NCI-H1092 (cell line): Measurements from ENCODE around the gene NOS1AP.
"Not testable (repeated sequence)": the region's sequence is repeated elsewhere in the genome, so short reads cannot be mapped to it uniquely, and the experiment has no call there.

Experiments
- DNase-seq: peaks from one replicate; lab custom pipeline; 2025; lab: John Stamatoyannopoulos, UW

The NOS1AP gene

GRCh38 chr1:162336621-162337285 lies 267.3 kb downstream of the NOS1AP start:
- DNase-seq: no peak

DNA sequence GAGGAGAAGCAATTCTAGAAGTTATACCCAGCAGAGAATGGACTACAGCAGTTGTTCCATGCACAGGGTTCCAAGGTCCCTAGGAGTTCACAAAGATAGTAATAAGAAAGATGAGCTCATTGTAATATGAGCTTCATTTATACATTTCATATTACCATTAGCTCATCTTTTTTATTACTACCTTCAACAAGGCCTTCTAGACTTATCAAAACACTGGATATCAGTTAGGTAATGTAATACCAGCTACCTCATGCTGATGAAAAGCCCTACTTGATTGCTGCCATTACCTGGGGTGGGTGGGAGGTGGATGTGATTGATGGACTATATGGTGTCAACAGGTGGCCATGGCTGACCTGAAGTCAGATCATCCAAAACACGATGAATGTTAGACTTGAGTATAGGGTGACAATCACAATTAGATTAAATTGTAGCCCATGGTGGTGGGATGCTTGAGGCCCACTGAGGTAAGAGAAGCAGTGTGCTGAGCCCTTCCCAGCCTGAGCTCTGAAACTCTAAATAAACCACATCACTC lies 273.0 kb downstream of the NOS1AP start:
- DNase-seq: no peak

GRCh38 chr1:162343470-162343869 lies 274.0 kb downstream of the NOS1AP start:
- DNase-seq: no peak

DNA sequence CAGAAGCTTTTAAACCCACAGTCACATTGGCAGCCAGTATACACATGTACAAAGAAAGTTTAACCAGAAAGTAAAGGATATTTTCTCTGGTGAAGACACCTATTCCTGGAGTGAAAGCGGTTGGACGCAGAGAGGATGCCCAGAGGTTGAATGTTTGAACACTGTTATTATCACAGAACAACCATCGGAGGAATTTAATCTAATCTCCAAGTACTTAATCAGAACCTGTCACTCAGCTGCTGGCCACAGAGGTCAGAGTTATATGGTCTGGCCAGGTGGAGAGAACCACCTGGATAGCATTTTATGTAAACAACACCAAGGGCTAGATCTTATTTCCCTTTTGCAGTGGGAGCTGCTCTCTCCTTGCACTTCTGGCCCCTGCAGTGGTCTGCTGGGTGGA lies 277.8 kb downstream of the NOS1AP start:
- DNase-seq: no peak

DNA sequence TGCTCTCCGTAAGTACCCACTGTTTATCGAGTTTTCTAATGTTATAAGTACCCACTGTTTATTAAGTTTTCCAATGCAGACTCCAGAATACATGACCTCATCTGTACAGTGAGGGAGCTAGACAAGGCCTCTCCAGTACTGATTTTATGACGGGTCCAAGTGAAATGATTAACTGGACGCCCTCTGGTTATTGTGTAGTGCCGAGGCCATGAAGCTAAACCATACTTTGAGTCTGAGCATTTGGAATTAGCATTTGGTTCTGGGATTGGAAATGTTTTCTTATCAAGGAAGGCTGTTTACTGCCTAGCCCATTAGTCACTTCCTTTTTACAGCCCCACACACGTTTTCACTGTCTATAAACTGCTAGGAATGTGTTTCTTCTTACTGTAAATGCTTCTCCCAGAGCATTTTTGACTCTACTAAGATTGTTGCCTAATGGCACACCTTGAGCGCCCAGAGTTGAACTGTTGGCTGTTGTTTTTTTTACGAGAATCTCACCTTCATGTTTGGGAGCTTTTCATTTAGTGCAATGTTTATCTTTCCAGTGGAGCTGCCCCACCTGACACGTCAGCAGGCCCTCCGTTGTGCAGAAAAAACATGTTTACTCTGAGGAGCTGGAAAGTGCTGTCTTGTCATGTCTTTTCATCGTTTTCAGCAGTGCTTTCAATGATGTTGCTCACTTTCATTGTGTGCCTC lies 280.3 kb downstream of the NOS1AP start:
- DNase-seq: no peak

GRCh38 chr1:162351246-162351842 lies 281.9 kb downstream of the NOS1AP start:
- no peak for DNase-seq

GRCh38 chr1:162351874-162352273 lies 282.4 kb downstream of the NOS1AP start:
- DNase-seq: not testable (repeated sequence)

DNA sequence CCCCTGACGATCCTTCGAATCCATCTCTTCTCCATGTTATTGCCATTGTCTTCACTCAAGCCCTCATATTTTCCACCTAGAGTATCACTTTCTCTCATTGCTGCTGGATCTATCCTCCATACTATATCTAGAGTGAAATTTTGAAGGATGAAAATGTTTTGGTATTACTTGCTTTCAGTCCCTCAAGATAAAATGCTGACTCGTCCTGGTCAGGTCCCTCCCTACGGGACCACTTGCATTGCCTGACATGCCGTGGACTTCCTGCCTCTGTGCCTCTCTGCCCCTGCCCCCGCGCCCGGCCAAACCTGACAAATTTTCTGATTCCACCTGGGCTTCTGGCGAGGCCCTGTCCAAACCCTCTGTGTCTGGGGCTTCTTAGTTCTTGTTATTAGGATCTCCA lies 283.6 kb downstream of the NOS1AP start:
- no peak for DNase-seq

GRCh38 chr1:162353702-162354101 lies 284.2 kb downstream of the NOS1AP start:
- DNase-seq: no peak

- DNase-seq: no peak
Observed at GRCh38 chr1:162357681-162358266, 288.3 kb downstream of the NOS1AP start.

GRCh38 chr1:162358928-162359327 lies 289.4 kb downstream of the NOS1AP start:
- DNase-seq: no peak

DNA sequence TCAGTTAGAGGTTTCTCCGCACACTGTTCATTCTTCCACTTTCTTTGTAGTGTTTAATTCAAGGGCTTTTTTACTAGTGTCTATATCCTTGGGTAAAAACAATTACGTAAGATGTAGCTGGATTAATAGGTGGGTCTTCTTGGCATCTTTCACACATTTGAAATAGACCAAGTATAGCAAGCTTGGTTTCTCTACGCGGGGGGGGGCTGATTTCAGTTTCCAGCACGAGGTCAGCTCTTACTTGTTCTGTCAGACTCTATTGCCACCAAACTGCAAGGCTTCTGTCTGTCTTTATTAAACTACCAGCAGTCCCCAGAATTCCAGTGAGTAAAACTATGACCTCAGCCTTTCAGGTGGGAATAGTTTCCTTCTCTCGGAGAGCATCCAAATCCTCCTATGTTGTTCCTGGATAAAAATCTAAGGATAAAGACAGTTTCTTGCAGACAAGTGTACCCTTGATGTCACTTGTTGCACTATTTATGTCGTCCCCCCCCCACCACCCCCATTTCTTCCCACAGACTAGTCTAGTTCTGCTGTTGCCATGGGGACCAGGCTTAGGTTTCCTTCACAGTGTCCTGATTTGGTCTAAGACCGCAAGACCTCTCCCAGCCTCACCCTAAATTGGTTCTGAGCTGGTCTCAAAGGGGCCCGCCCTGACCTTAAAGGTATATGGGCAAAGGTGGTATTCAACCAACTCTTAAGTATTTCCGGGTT lies 290.2 kb downstream of the NOS1AP start:
- no peak for DNase-seq

DNA sequence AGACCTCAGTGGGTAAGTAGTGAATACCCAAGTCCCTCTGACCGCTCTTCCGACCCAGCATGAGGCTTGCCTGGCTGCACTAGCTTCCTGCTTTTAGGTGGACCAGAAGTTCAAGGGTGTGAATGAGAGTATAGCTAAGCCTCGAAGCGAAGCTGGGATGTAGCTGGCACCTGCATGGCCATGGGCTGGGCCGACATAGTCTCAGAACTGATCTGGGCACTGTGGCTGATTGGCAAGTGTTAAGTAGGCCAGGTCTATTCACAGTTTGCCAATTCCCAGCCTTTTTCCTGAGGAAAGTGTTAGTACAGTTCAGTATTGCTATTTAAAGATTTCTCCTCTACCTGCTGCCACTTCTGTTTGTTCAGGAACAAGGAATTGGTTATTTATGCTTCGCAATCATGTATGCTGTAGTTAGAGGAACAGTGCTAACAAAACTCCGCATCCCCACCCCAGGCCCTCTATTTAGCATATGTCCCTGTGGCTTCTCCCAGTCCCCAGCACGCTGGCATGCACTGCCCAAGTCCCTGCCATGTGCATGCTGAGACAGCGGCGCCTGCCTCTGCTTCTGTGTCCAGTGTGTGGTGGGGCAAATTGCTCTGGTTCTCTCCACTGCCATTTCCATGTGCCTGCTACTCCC lies 290.9 kb downstream of the NOS1AP start:
- DNase-seq: no peak

DNA sequence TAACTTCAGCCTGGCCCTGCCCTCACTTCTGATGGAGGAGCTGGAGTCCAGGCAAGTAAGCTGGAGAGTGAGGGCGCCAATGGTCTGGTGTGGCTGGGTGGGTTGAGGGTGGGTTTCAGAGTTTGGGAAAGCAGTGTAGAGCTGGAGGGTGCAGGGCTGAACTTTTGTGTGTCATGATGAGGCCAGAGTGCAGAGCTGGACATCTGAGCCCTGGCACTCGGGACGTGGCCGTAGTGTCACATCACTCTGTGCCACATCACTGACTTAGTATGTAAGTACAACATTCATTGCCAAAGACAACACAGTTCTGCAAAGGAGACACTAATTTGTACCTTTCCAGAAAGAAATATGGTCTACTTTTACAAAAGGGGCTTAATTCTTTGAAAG lies 291.4 kb downstream of the NOS1AP start:
- no peak for DNase-seq

- no peak for DNase-seq
Observed at GRCh38 chr1:162361349-162361748, 291.9 kb downstream of the NOS1AP start.

DNA sequence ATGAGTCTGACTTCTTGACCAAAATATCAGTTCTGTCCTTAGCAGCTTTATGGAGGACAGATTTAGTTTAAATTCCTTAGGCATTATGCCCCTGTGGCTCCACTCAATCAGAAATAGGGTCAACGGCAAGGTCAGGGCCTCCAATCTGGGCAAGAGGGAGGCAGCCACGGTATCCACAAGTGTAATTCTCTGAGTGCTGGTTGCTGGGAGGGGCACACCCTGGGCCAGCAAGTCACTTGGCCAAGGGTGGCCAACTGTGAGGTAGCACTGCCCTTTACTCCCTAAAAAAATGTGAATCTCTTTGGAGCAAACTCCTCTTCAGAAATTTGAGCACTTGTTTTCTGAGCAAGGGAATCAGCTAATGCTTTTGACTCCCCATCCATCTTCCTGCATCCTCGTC lies 294.3 kb downstream of the NOS1AP start:
- no peak for DNase-seq

- DNase-seq: no peak
Observed at GRCh38 chr1:162364498-162364897, 295.0 kb downstream of the NOS1AP start.

GRCh38 chr1:162365284-162366020 lies 296.0 kb downstream of the NOS1AP start:
- DNase-seq: no peak

DNA sequence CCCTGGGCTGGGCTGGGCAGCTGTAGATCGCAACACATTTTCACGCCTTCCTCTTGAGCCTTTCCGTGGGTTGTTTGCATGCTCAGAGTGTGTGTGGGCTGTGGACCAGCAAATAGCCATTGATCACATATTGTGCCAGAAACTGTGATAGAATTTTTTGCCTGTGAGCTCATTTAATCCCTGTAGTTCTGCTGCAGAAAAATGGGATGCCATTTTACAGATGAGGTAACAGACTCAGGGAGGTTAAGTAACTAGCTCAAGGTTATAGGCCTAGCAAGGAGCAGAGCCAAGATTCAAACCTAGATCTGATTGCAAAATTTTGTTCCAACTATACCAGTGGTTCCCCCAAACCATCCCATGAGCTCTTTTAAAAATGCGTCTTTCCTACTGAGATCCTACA lies 296.7 kb downstream of the NOS1AP start:
- no peak for DNase-seq

DNA sequence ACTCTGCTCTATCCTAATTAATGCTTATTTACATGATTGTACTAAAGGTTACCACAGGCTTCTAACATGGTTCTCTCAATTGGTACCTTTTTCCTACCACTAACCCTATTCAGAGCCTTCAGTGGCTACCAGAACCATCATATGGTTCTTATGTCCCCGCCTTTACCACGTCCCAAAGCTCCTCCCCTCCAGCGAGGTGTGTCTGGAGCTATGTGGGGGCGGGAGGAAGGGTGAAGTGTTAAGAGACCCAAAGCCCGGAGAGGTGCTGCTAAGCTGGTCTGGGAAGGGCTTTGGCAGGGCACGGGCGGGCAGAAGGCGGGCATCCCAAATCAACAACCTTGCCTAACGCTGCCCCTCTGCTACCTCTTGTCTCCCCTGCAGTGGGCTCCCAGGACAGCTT lies 297.2 kb downstream of the NOS1AP start:
- DNase-seq: no peak

DNA sequence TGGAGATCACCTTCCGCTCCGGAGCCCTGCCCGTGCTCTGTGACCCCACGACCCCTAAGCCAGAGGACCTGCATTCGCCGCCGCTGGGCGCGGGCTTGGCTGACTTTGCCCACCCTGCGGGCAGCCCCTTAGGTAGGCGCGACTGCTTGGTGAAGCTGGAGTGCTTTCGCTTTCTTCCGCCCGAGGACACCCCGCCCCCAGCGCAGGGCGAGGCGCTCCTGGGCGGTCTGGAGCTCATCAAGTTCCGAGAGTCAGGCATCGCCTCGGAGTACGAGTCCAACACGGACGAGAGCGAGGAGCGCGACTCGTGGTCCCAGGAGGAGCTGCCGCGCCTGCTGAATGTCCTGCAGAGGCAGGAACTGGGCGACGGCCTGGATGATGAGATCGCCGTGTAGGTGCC lies 297.6 kb downstream of the NOS1AP start:
- no peak for DNase-seq
